Vagina (tissue), 2 donors: ENCODE measurements around the gene DGKB. TPM values are rescaled to one million over a fixed set of nuclear protein-coding genes. Genes with fewer than 3 reads are reported as not detected.

Source experiments
- DNase-seq, 2 donors: peaks; one replicate each; pipeline ENCODE4 v3.0.0-alpha.2; 2017; ENCODE audit errors: extremely low spot score in 2 of 2
- H3K27ac ChIP-seq: fragments of 200-600 bp; sonication (generic); one replicate; pipeline ENCODE4 v1.5.1; 2019
- H3K27me3 ChIP-seq: fragments of 200-600 bp; sonication (generic); one replicate; pipeline ENCODE4 v1.5.1; 2019
- H3K36me3 ChIP-seq, 2 donors: fragments of 200-600 bp; sonication (generic); one replicate each; pipeline ENCODE4 v1.5.1; 2017 to 2019
- H3K4me1 ChIP-seq: fragments of 200-600 bp; sonication (generic); one replicate; pipeline ENCODE4 v1.5.1; 2019
- H3K4me3 ChIP-seq, 2 donors: fragments of 200-600 bp; sonication (generic); 1 replicate in 1 of 2; 2 replicates in 1 of 2; pipeline ENCODE4 v1.5.1; 2016 to 2019
- H3K9me3 ChIP-seq: fragments of 200-600 bp; sonication (generic); one replicate; pipeline ENCODE4 v1.5.1; 2019
- CTCF ChIP-seq, 3 experiments: fragments of 450-650 bp in 2 of 3; fragments of 200-600 bp in 1 of 3; sonication (generic) in 1 of 3; IDR thresholded peaks; one replicate each; pipeline ENCODE4 v1.5.1; 2017 to 2019; ENCODE audit warnings: antibody characterized with exemption in 3 of 3, mild to moderate bottlenecking in 2 of 3, moderate library complexity in 2 of 3
- POLR2A ChIP-seq, 2 donors: fragments of 450-650 bp; IDR thresholded peaks; one replicate each; pipeline ENCODE4 v1.6.1; 2017; ENCODE audit warnings: antibody characterized with exemption in 2 of 2, mild to moderate bottlenecking in 2 of 2, moderate library complexity in 2 of 2
- POLR2AphosphoS5 ChIP-seq, 2 donors: sonication (generic); formaldehyde crosslinking; IDR thresholded peaks; one replicate each; pipeline ENCODE4 v1.9.0; 2017; ENCODE audit warnings: antibody characterized with exemption in 2 of 2, mild to moderate bottlenecking in 2 of 2, low read depth in 1 of 2; ENCODE audit not compliant: insufficient read depth in 1 of 2
- intact Hi-C: fragments of 100-400 bp; cut with DNase I; formaldehyde crosslinking; loops from one replicate; pipeline ENCODE4 v1.15.1; 2023
- total RNA-seq: library from RNA; depleted of rRNA; stranded (reverse); fragments of >200 nt; gene quantifications from one replicate; pipeline ENCODE4 v1.2.3, GENCODE V29; 2016

DGKB gene
- total RNA-seq: 2.2 TPM

GRCh38 chr7:14902589-14903067, at the start of gene DGKB:
Gene DGKB (minus strand): TSS chr7:14902751.
- TF ChIP-seq POLR2A (IDR thresholded peaks at IDR 0.05) (no peak), POLR2AphosphoS5 (IDR thresholded peaks at IDR 0.05; ENCODE audit: insufficient read depth in 1 of 2, low read depth in 1 of 2) (no peak), CTCF (IDR thresholded peaks at IDR 0.05) (no peak)
- Histone ChIP-seq H3K36me3 (no peaks in the 10 kb centered on the region), H3K9me3 (no peaks in the 10 kb centered on the region), H3K4me1 (peaks cover 12% of the 10 kb centered on the region), H3K27ac (no peak within 1 kb of the TSS), H3K4me3 (peak within 1 kb of the TSS; percentile 29 to 42), H3K27me3 (no peaks in the 10 kb centered on the region)
- intact Hi-C loops: no loop called here
- no peak for DNase-seq

GRCh38 chr7:14950013-14950412, 47.5 kb upstream of the DGKB start:
- DNase-seq: no peak
- H3K36me3 ChIP-seq: no peaks in the 10 kb centered on the region
- intact Hi-C loops: no loop called here
- no peaks in the 10 kb centered on the region for H3K27me3 ChIP-seq
- TF ChIP-seq CTCF (IDR thresholded peaks at IDR 0.05) (no peak), POLR2AphosphoS5 (IDR thresholded peaks at IDR 0.05; ENCODE audit: insufficient read depth in 1 of 2, low read depth in 1 of 2) (no peak), POLR2A (IDR thresholded peaks at IDR 0.05) (no peak)
- no peaks in the 10 kb centered on the region for H3K4me1 ChIP-seq
- H3K9me3 ChIP-seq: no peaks in the 10 kb centered on the region
- no peak overlapping the region for H3K4me3 ChIP-seq
- no peak overlapping the region for H3K27ac ChIP-seq

GRCh38 chr7:14938181-14938580, 35.6 kb upstream of the DGKB start:
- Histone ChIP-seq H3K4me1 (no peaks in the 10 kb centered on the region), H3K4me3 (no peak overlapping the region), H3K27me3 (no peaks in the 10 kb centered on the region), H3K36me3 (no peaks in the 10 kb centered on the region), H3K9me3 (no peaks in the 10 kb centered on the region), H3K27ac (no peak overlapping the region)
- intact Hi-C loops: no loop called here
- TF ChIP-seq POLR2A (IDR thresholded peaks at IDR 0.05) (no peak), POLR2AphosphoS5 (IDR thresholded peaks at IDR 0.05; ENCODE audit: insufficient read depth in 1 of 2, low read depth in 1 of 2) (no peak), CTCF (IDR thresholded peaks at IDR 0.05) (no peak)
- no peak for DNase-seq

GRCh38 chr7:14937581-14937980, 35.0 kb upstream of the DGKB start:
- H3K27ac ChIP-seq: no peak overlapping the region
- H3K9me3 ChIP-seq: no peaks in the 10 kb centered on the region
- intact Hi-C loops: no loop called here

More at GRCh38 chr7:14937581-14937980, 35.0 kb upstream of the DGKB start:
- no peak overlapping the region for H3K4me3 ChIP-seq
- H3K36me3 ChIP-seq: no peaks in the 10 kb centered on the region
- H3K27me3 ChIP-seq: no peaks in the 10 kb centered on the region
- H3K4me1 ChIP-seq: no peaks in the 10 kb centered on the region
- TF ChIP-seq POLR2AphosphoS5 (IDR thresholded peaks at IDR 0.05; ENCODE audit: insufficient read depth in 1 of 2, low read depth in 1 of 2) (no peak), POLR2A (IDR thresholded peaks at IDR 0.05) (no peak), CTCF (IDR thresholded peaks at IDR 0.05) (no peak)
- DNase-seq: no peak
